Measurements from ENCODE around the gene TMEM132E.

The TMEM132E gene

GRCh38 chr17:34673995-34674890 is 94.9 kb downstream of the TMEM132E start:
- no peak for DNase-seq (ENCODE audit: extremely low read depth, low read depth)
- TF ChIP-seq CTCF (IDR thresholded peaks at IDR 0.05; ENCODE audit: low read depth, low read length, missing control alignments) = no peak

GRCh38 chr17:34675143-34675542 is 95.8 kb downstream of the TMEM132E start:
- H3K4me3 ChIP-seq (replicated peaks; ENCODE audit: low read depth, low read length) = no peak overlapping the region
- no peak for DNase-seq (ENCODE audit: extremely low read depth, low read depth)
- no peak for TF ChIP-seq CTCF (IDR thresholded peaks at IDR 0.05; ENCODE audit: low read depth, low read length, missing control alignments)

More at GRCh38 chr17:34673995-34674890, 94.9 kb downstream of the TMEM132E start:
- no peak overlapping the region for H3K4me3 ChIP-seq (replicated peaks; ENCODE audit: low read depth, low read length)

- DNase-seq (ENCODE audit: extremely low read depth, low read depth) = no peak
- H3K4me3 ChIP-seq (replicated peaks; ENCODE audit: low read depth, low read length) = no peak overlapping the region
- no peak for TF ChIP-seq CTCF (IDR thresholded peaks at IDR 0.05; ENCODE audit: low read depth, low read length, missing control alignments)
Observed at GRCh38 chr17:34675605-34676004, 96.2 kb downstream of the TMEM132E start.

GRCh38 chr17:34680151-34680550 is 100.8 kb downstream of the TMEM132E start:
- no peak for DNase-seq (ENCODE audit: extremely low read depth, low read depth)
- no peak for TF ChIP-seq CTCF (IDR thresholded peaks at IDR 0.05; ENCODE audit: low read depth, low read length, missing control alignments)
- no peak overlapping the region for H3K4me3 ChIP-seq (replicated peaks; ENCODE audit: low read depth, low read length)

GRCh38 chr17:34682305-34682704 is 102.9 kb downstream of the TMEM132E start:
- DNase-seq (ENCODE audit: extremely low read depth, low read depth) = no peak
- no peak for TF ChIP-seq CTCF (IDR thresholded peaks at IDR 0.05; ENCODE audit: low read depth, low read length, missing control alignments)
- no peak overlapping the region for H3K4me3 ChIP-seq (replicated peaks; ENCODE audit: low read depth, low read length)

- no peak overlapping the region for H3K4me3 ChIP-seq (replicated peaks; ENCODE audit: low read depth, low read length)
- DNase-seq (ENCODE audit: extremely low read depth, low read depth) = no peak
- TF ChIP-seq CTCF (IDR thresholded peaks at IDR 0.05; ENCODE audit: low read depth, low read length, missing control alignments) = no peak
Observed at GRCh38 chr17:34683390-34683789, 104.0 kb downstream of the TMEM132E start.
